ENCODE measurements around the gene EVA1A.

EVA1A gene

DNA sequence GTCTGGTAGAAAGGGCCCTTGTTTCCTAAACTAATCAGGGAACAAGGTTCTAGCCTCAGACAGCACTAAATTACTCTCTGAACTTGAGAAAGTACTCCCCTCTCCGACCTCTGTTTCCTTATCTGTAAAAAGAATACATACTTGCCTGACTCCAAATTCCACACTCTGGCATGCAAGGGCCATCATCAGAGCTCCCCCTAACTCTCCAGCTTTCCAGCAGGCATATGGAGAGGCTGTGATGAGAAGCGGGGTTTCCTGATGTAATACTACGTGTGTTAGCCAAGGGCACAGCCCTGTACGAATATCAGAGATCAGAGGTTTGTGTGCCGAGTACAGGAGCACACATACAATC, 1.8 kb upstream of the EVA1A start:
- no peak for DNase-seq

DNA sequence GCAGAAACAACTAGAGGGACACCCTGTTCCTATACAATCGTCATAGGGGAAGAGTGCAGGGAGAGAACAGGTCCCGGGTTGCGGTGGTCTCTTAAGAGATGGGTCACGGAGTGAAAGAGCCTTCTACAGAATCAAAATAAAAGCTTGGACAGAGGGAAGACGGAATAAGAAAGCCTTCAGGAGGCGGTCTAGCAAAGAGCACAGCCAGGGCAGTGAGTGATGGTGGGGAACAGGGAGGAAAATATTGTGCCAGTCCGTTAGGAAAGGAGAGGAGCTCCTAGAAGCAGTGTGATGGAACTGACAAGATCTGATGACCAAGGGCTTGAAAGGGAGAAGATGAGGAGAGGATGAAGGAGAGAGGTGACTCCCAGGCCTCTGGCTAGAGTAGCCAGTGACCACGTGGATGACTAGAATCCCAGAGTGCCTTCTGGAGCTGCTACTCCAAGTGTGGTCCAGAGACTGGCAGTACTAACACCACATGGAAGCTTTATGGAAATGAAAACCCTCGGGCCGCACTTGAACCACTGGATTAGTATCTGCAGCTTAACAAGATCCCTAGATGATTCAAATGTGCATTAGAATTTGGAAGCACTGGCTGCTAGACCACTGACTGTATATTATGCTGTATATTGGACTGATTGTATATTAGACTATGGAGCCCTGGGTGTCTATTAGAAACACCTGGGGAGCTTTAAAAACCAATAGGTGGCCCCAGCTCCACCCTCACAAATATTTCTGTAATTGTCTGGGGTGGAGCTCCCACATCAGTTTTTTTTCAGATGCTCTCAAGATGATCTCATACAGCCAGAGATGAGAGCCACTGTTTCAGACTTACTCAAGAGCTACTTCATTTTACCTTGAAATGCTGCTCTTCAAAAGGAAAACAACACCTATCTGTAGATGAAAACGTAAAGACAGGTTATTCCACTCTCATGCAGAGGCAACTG, 1.1 kb upstream of the EVA1A start:
- no peak for DNase-seq

DNA sequence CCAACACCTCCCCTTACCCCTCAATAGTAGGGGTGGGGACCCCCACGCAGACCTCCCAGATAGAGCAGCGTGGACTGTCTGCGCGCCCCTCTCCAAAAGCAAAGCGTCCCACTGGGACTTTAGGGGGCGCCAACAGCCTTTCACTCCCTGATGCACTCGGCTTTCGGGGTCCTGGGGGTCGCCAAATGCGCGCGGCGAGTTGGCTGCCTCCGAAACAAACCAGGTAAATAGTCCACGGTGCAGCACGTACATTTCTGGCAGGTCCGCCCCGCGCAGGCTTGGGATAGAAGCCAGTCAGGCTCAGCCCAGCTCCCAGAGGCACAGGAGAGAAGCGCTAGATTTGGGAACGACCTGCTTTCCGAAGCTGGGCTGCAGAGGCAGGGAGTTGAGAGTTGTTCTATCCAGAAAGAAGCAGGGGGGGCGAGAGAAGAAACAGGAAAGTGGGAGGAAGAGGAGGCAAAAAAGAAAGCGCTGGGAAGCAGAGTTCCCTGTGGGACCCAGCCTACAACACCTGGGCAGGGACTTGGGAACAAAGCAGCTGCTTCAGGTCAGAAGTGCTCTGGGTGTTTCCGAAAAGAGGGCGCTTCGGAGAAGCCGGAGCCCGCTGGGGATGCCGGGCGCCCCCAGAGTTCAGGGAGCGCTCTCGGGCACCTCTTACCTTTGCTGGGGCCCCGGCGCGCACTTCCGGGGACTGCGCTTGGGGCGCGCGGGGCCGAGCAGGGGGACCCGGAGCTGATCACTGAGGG, 544 bp downstream of the EVA1A start:
- no peak for DNase-seq

DNA sequence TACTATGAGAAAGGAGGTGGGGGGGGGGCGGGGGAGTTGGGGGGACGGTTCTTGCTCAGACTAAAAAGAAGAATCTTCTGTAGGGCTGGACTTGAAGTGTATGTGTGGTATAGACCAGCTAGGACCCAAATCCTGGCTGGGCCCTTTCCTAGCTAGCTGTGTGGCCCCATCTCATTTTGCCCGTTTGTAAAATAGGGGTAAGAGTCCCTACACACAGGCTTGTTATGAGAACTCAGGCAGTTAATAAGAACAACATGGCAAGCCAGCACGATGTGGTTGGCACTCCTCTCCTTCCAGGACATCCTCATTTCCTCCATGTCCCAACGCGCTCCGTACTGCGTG, 1.1 kb downstream of the EVA1A start:
- no peak for DNase-seq

DNA sequence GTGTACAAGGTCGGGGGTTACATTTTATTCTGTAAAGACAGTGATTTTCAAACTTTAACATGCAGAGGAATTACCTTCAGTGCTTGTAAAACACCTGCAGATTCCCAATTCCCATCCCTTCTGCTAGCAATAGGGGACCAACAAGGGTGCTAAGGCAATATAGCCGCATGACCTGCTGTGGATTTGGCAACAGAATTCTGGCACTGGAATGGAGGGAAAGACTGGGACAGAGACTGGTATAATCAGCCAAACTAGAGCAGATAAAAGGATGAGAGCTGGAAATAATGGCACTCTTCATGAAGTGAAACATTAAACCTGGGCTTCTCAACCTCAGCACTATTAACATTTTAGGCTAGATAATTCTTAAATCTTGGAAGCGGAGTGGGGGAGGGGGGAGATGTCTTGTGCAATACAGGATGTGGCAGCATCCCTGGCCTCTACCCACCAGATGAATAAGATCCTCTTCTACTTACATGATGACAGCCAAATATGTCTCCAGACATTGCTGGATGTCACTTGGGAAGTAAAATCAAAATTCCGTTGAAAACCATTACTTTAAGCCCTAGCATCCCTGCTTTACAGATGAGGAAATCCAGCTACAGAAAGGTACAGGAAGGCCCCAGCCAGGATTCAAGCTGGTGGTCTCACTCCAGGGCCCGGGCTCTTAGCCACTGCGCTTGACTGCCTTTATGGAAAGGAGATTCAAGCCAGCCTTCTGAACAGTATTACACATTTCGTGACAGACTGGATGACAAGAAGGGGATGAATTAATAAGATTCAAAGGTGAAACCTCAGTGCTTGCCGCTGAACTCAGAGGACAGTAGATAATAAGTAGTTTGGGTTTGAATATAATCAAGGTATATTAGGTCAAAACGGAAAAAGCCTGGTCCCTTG, 1.7 kb downstream of the EVA1A start:
- no peak for DNase-seq

DNA sequence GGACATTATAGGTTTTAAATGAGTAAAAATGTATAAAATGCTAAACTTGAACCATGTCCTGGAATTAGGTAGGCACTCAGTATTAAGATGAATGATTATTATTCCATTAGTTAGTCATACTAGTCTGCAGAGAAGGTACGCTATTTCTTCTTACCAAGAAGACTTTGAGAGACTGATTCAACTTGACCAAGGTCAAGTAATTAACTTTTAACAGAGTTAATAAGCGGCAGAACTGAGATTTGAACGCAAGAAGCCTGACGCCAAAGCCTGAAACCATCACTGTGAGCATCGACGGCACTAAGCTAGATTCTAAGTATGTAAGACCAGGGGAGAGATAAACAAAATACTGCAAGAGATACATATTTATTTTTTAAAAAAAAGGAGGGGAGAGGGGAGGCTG, 2.6 kb downstream of the EVA1A start:
- DNase-seq, result no peak

DNA sequence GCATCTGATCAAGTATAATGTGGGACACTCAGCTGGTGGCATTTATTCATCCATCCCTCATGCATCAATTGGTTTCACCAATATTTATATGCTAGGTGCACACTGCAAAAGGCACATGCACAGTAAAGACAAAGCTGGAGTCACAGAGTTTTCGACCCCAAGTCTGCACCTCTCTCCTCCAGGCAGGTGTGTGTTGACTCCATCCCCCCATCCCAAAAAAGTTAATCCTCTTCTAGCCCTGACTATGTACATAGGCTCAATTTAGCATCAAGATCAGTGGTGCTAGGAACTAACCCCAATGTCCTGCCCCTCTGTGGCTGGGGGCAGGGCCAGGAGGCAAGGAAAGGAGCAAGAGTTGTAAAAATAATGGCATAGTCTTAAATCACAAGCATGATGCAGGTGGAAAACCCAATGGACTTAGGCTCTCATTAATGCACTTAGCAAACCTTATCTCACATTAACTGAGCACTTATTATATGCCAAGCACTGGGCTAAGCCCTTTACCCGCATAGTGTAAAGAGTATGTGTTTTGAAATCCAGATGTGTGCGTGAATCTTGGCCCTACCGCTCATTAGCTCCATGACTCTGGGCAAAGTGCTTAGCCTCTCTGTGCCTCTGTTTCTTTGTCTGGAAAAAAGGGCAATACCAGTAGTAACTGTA, 3.1 kb downstream of the EVA1A start:
- DNase-seq, result no peak

DNA sequence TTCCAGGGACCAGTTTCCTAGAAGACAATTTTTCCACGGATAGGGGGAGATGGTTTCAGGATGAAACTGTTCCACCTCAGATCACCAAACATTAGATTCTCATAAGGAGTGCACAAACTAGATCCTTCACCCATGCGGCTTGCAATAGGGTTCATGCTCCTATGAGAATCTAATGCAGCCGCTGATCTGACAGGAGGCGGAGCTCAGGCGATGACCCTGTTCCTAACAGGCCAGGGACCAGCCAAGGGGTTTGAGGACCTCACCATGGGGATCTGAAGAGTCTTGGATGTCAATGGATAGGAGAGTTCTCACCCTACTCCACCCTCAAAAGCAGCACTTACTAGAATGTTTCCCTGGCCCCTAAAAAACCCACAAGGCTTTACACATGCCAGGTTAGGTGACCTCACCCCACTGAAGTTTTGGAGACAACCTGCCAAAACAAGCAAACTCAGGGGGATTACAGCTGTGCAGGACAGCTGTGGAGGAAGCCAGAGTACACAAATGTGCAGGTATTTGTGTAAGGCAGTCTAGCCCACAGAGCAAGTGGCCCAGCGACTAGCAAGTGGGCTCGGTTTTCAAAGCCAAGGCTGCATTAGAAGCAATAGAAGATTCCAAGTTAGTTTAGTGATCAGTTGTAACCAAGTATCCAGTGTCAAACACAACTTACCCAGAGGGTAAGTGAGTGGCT, 3.9 kb downstream of the EVA1A start:
- no peak for DNase-seq

DNA sequence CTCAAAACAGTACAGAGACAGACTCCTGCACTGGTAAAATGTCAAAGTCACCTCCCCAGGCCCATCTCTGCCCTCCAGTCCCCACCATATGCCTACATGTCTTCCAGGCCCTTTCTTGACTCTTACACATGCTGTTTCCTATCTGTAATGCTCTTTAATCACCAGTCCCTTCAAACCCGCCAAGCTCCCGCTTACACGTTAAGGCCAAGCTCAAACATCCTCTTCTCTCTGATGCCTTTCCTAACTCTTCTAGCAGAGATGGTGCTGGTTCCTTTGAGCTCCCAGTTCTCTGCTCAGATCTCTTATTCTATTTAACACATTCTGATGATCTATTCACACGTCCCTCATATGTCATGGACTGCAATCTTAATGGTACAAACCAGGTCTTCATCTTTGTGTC, 5.0 kb downstream of the EVA1A start:
- DNase-seq, result no peak

DNA sequence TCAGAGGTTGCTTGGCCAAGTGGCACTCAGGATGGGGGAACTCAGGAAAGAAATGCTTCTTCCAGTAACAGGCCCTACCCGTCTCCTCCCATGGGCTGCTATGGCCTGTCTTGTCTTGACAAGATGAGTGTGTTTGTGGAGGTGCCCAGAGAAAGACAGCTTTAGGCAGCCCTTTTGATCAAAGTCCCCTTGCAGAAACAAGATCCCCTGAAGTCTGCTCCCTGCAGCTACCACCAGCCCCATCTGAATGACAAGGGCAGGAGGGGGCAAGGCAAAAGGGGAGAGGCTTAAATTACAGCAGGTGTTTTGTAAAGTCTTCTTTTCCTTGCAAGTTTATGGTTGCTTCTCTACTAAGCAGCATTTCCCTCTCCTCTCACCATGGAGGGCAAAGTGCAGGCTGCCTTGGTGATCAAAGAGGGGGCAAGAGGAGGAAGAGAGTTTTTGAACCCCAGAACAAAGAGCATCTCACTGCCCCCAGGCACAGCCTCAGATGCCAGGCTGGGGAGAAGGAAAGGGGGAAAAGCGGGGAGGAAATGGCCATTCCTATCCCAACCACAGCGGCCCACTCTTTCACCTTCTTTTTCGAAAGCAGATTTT, 6.7 kb downstream of the EVA1A start:
- no peak for DNase-seq

DNA sequence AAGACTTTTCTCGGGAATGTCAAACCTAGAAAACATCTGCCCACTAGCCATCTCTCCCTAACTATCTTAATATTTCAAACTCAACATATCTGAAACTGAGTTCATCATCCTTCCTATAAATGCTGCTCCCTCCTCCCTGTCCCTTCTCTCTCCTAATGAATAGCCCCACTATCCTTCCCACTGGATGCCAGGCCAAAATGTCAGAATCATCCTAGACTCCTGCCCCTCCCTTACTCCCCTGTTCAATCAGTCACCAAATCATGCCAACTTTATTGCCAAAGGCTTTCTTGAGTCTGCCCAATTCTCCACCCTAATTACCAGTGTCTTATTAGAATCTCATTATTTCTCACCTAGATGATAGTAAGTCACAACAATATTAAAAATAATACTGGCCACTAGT, 8.5 kb downstream of the EVA1A start:
- no peak for DNase-seq

DNA sequence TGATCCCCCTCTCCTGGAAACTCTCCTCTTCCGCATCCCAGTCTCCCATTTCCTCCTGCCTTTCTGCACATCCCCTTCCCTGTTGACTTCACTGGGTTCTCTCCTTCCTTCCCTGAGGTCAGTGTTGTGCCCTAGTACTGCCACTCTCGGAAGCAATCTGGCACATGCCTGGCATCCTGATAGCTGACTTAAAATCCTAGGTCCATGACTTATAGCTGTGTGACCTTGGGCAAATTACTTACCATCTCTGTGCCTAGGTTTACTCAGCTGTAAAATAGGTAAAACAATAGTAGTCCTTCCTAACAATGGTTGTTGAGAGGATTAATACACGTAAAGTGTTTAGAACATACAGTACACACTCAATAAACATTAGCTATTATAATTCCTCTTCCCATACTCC, 9.3 kb downstream of the EVA1A start:
- DNase-seq, result no peak

DNA sequence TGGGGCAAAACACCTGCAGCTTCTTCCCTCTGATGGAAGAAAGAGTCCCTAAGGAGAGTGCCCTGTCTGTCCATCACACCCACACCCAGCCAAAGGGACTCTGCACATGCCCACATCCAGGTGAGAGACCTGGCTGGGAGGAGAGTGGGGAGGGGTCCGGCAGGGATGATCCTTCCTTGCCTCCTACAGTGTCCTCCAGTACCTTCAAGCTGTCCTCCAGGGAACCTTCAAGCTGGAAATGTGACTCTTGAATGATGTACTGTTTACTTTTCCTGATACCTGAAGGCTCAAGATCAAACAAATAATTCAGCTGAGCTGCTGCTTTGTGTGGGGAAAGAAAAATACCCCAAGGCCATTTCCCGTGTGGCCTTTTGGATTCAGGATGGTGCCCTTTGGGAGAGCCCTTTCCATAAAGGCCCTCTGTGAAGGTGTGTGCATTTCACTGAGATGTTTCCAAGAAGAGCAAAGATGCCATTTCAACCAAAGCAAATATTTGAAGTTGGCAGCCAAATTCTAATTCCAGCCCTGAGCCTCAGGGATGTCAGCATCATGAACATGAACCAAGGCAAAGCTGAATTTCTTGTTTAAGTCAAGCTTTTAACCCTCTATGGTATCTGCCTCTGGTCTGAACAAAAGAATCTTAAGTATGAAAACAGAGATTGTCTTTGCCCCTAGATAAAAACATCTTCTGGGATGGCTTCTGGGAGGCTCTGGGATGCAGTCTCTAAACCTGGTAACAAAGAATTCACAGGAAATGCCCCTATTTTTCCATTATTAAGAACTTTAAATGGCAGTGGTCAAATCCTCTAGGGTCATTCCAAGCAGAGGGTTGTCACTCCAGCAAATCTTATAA, 11.1 kb downstream of the EVA1A start:
- no peak for DNase-seq

DNA sequence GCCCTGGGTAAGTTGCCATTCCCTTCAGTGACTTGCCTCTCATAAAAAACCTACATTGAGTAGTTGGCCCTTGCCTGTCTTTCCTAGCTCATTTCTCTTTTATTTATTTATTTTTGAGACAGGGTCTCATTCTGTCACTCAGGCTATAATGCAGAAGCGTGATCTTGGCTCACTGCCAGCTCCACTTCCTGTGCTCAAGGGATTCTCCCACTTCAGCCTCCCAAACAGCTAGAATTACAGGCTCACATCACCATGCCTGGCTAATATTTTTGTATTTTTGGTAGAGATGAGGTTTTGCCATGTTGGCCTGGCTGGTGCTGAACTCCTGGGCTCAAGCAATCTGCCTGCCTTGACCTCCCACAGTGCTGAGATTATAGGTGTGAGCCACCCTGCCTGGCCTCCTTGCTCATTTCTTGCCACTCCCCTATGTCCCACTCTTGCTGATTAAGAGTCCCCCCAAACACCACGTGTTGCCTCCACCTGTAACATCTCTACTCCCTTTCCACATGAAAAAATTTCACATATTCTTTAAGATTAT, 12.6 kb downstream of the EVA1A start:
- DNase-seq, result no peak

DNA sequence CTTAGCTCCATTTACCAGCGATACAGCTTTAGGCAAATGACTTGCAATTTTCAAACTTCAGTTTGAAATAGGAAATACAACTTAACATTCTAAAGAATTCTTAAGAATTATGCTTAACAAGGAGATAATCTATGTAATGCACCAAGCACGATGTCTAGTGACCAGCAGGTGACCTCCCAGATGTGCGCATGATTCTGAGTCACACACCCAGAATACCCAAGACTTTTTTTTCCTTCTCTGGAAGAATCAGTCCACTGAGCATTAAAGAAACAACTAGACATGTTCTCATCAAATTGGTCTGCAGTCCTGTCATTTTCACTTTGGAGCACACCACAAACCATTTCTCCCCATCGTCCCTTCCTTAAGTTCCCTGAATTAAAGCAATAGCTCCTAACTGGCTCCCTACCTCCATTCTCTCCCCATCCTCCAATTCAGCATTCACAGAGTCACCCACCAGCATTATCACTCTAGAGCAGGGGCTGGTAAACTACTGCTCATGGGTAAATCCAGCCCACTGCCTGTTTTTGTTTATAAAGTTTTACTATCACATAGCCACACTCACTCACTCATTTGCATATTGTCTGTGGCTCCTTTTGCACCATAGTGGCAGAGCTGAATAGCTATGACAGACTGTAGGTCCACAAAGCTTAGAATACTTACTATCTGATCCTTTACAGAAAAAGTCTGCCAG, 13.2 kb downstream of the EVA1A start:
- no peak for DNase-seq

DNA sequence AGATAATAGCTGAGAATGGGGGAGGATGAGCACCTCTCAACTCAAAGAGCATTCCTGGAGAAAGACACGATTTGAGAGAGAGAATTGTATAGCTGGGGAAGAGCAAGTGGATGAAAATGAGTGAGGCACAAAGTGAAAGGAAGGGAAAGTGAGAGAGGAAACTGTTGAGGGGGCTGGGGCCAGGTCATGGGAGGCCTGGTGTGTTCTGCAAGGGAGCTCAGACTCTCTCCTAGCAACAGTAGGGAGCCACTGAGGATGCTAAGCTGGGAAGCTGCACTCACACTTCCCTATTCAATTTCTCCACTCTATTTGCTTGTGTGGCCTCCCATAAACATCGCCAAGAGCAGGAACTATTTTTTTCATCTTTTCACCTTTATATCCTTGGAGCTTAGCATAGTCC, 14.8 kb downstream of the EVA1A start:
- no peak for DNase-seq

DNA sequence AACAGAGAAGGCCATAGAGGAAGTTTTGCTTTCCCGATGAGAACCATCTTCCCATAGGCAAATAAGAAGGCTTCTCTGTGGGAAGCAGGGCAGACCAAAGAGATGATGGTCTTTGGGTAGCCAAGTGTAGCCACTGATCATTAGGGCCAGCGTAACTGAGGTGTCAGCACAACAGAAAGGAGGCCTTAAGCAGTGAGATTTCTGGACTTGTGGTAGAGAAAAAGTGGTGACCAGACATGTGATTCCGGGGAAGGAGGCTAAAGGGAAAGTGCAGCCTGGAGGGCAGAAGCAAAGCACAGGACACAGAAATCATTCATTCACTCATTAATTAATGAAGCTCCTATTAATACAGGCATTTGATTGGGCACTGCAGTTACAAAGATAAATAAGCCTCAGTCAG, 15.4 kb downstream of the EVA1A start:
- DNase-seq, result no peak

DNA sequence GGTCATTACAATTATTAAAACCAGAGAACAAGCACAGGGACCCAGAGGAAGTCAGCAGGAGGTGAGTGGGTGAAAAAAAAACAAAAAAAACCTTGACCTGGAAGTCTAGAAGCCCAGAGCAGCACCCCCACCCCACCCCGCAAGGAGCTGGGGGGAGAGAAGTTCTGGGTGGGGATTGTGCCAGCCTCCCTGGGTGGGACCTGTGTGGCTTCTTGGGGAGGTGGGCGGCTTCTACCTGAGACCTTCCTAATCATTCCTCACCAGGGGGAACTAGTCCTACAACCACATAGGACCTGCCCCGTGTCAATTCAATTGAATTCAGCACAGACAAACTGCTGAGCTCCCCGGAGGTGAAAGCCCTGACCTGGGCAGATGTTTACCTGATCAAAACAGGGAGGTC, 17.3 kb downstream of the EVA1A start:
- no peak for DNase-seq

DNA sequence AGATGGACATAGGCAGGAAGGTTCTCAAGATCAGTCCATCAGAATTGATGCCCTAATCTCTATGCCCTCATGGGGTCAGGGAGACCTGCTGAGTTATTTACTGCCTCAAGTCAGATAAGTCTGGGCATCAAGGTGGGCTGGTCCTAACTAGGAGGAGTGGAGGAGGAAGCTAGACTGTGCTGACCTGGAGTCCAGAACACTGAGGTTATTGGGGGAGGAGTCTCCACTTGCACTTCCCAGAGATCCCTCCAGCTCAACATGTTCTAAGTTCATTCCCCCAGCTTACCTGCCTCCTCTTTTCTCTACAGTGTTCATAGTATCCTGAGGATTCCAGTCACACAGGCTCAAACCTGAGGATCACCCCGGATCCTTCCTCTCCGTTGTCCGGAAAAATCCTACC, 19.3 kb downstream of the EVA1A start:
- DNase-seq, result no peak

DNA sequence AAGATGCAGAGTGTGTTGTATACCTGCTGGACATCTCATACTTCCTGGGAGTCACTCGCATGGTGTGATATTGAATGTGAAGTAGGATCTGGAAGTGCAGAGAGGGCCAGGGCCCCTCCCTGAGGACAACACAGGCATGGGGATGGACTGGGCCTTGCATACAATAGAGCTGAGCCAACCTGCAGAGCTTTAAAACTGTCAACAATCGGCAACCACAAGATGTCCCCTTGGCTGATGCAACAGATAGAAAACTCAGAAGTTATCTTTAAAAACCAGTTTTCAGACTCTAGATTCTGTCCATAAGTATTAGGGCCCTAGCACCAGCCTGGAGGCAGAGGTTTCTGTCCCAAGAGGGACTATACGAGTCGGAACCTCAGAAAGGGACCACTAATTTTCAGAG, 19.7 kb downstream of the EVA1A start:
- no peak for DNase-seq

All from activated CD4-positive, CD25-positive, alpha-beta regulatory T cell treated with anti-CD3 and anti-CD28 coated beads, Interleukin-2, amount 50 U/mL, for 72 hours (primary cell).